ENCODE measurements around the gene ARHGAP33. TPM values are rescaled to one million over a fixed set of nuclear protein-coding genes. Genes with fewer than 3 reads are reported as not detected.

ARHGAP33 gene
- total and polyA plus RNA-seq, 10 of the 15 experiments (the other 5 are each of a cell fraction or from before 2014, with no cell fraction given), result 0.05 to 22.9 (median 2.3) TPM; not detected in 1

DNA sequence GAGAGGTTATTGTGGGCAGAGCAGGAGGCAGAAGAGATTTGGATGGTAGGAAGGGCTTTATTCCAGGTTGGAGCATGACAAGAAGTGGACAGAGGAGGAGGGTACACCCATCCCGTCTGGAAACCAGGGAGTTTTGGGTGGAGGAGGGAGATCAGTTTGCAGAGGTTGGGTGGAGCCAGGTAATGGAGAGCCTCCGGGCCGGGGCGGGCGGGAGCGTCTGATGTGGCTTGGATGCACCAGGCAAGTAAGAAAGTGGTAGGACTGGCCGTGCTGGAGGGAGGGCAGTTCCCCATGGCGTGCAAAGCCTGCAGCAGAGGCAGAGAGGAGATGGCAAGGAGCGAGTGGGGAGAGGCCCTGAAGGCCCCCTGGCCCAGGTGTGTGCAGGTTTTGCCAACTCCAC is 44.0 kb upstream of the ARHGAP33 start:
- ChIA-PET POLR2A (no interaction called here), CTCF (no interaction called here), SMC1A (ENCODE audit: uncharacterized antibody, unreplicated experiment) (no interaction called here), RAD21 (ENCODE audit: unreplicated experiment) (no interaction called here)
- Histone ChIP-seq H3K4me1 (ENCODE audit: control insufficient read depth, insufficient read depth, low read length) (no peaks in the 10 kb centered on the region), H3K4me3 (no peak overlapping the region), H3K27me3 (replicated peaks in 1 of 2; ENCODE audit: control insufficient read depth in 2 of 2, insufficient read depth in 2 of 2, low read length in 1 of 2) (no peaks in the 10 kb centered on the region), H3K36me3 (ENCODE audit: control insufficient read depth in 2 of 2, insufficient read depth in 2 of 2, low read length in 1 of 2) (peaks cover 14 to 40% of the 10 kb centered on the region in 2 experiments), H3K27ac (ENCODE audit: control insufficient read depth, insufficient read depth) (no peak overlapping the region), H3K9ac (ENCODE audit: control insufficient read depth, insufficient read depth, low read length) (no peak overlapping the region), H3K9me3 (replicated peaks; ENCODE audit: control insufficient read depth, insufficient read depth, low read length) (no peaks in the 10 kb centered on the region), H4K20me1 (ENCODE audit: control insufficient read depth, insufficient read depth) (no peaks in the 10 kb centered on the region), H2AFZ (ENCODE audit: control insufficient read depth, low read depth, low read length) (no peak overlapping the region), H3K79me2 (ENCODE audit: control insufficient read depth, insufficient read depth, low read length) (no peaks in the 10 kb centered on the region), H3K4me2 (ENCODE audit: control insufficient read depth, insufficient read depth) (no peak overlapping the region)
- WGBS (ENCODE audit: insufficient coverage, insufficient replicate concordance, low lambda C conversion rate, missing lambda C conversion rate), result 78% methylated on average over 6 of the region's 9 CpGs
- no peak for ATAC-seq
- DNase-seq (ENCODE audit: low read depth, low spot score), result no peak
- intact Hi-C loops (cut with micrococcal nuclease; ENCODE audit: unreplicated experiment) (no loop called here), in situ Hi-C loops (cut with MboI) (no loop called here)
- no TSS peak for BruUV-seq (replicated peaks)
- no peak for FAIRE-seq
- TF ChIP-seq CBX5 (IDR thresholded peaks at IDR 0.05; ENCODE audit: low read depth), result no peak
- TF ChIP-seq JUNB (IDR thresholded peaks at IDR 0.05), result no peak
- TF ChIP-seq, protein P1, sequence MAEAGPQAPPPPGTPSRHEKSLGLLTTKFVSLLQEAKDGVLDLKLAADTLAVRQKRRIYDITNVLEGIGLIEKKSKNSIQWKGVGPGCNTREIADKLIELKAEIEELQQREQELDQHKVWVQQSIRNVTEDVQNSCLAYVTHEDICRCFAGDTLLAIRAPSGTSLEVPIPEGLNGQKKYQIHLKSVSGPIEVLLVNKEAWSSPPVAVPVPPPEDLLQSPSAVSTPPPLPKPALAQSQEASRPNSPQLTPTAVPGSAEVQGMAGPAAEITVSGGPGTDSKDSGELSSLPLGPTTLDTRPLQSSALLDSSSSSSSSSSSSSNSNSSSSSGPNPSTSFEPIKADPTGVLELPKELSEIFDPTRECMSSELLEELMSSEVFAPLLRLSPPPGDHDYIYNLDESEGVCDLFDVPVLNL (IDR thresholded peaks at IDR 0.05; ENCODE audit: low read depth, low read length), result no peak
- TF ChIP-seq POU2F2 (IDR thresholded peaks at IDR 0.05; ENCODE audit: borderline replicate concordance, low read depth, low read length), result no peak
- TF ChIP-seq, protein P2, sequence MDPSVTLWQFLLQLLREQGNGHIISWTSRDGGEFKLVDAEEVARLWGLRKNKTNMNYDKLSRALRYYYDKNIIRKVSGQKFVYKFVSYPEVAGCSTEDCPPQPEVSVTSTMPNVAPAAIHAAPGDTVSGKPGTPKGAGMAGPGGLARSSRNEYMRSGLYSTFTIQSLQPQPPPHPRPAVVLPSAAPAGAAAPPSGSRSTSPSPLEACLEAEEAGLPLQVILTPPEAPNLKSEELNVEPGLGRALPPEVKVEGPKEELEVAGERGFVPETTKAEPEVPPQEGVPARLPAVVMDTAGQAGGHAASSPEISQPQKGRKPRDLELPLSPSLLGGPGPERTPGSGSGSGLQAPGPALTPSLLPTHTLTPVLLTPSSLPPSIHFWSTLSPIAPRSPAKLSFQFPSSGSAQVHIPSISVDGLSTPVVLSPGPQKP (IDR thresholded peaks at IDR 0.05; ENCODE audit: low read depth, low read length), result no peak
- TF ChIP-seq CHD2 (IDR thresholded peaks at IDR 0.05; ENCODE audit: borderline replicate concordance, low read depth, low read length), result no peak
- TF ChIP-seq MEF2A (IDR thresholded peaks at IDR 0.05; ENCODE audit: insufficient read depth, low read depth, low read length), result no peak
